ENCODE results near the gene CACNG4. TPM values are rescaled to one million over a fixed set of nuclear protein-coding genes. Genes with fewer than 3 reads are reported as not detected.

The CACNG4 gene
- total RNA-seq, result not detected in 2 replicates

GRCh38 chr17:66963909-66964771 lies at the start of gene CACNG4:
Gene CACNG4, plus strand, starts transcription at chr17:66964707. Its CDS starts 205 bp downstream, at chr17:66964912.

GRCh38 chr17:67044016-67044772 lies 79.7 kb downstream of the CACNG4 start, which contains the start of gene CACNG1:
Gene CACNG1, plus strand, starts transcription at chr17:67044554. Its CDS starts 107 bp downstream, at chr17:67044661.

Other genes with a start within 250 kb of the CACNG4 start
- gene CACNG5, start 129.6 kb upstream of the CACNG4 start, total RNA-seq, result not detected in 2 replicates
- not detected in 2 replicates for gene CACNG1, start 79.8 kb downstream of the CACNG4 start, total RNA-seq